GM18517 (cell line): Measurements from ENCODE around the gene CACNA2D4.

Experiments used
- ATAC-seq: cut with Tn5 transposase; IDR thresholded peaks from one replicate; pipeline ENCODE4 v1.9.1; 2021; ENCODE audit warnings: mild to moderate bottlenecking, moderate library complexity; ENCODE audit not compliant: unreplicated experiment

The CACNA2D4 gene

DNA sequence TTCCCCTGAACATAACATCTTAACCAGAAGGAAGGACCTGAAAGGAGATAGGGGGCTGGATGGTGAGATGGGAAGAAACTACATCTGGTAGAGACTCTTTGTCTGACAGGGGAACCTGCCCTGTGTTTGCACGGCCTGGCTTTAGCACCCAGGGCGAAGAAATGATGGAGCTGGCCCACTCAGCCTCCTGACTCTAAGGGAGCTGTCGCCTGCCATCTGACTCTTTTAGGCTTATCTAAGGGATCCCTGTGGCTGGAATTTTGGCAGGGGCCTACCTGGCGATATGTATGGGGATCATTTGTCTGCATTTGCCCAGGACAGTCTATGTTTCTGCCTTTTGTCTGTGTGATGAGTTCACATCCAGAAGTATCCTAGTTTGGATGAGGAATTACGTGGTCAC, 15.6 kb upstream of the CACNA2D4 start:
- no peak for ATAC-seq

DNA sequence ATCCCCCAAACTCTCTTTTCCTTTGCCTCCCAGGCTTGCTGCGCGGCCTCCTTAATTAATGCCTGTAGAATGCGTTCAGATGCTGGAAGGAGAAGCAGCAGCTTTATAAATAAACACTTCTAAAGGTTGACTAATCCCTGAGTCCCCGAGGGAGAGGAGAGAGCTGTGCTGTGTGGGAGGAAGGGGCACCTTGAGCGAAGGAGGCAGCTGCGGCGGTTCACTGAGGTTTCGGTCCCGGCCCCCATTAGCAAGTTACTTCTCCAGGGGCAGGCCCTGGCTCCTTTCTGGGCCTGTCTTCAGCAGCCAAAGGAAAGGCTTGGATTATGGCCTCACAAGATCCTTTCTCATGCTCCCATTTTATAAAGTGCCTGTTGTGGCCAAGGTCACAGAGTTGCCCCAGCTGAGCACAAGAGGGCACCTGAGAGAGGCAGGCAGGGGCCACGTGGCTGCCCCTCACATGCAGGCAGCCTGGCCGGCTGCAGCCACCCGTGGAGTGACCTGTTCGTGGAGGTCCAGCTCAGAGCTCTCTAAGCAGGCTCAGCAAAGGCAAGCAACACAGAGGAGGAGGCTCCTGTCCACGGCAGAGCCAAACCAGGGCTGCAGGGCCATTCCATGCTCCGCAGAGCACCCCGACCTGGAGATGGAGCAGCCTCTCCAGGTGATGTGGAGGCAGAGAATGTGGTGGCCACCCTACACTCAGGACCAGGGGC, 15.0 kb upstream of the CACNA2D4 start:
- peak; percentile 70 for ATAC-seq

DNA sequence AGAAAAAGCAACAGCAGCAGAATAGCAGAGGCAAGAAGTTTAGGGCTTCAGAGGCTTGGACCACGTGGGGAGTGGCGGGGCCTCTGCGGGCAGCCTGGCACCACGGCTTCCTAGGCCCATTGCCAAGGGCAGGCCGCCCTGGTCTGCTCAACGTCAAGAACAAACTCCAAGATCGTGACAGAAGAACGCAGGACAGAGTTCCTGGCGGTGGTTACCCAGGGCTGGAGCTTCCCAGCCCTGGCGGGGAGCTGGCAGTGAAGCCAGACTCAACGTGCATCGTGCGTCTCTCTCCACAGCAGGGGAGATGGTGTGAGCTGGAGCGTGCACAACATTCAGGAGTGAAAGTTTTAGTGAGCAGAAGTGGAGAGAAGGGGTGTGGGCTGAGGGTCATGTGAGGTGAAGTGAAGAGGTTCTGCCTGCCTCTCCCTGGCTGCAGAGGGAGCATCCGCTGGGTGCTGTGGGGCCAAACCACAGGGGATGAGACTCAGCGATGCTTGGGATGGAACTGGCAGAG, 13.9 kb upstream of the CACNA2D4 start:
- no peak for ATAC-seq

DNA sequence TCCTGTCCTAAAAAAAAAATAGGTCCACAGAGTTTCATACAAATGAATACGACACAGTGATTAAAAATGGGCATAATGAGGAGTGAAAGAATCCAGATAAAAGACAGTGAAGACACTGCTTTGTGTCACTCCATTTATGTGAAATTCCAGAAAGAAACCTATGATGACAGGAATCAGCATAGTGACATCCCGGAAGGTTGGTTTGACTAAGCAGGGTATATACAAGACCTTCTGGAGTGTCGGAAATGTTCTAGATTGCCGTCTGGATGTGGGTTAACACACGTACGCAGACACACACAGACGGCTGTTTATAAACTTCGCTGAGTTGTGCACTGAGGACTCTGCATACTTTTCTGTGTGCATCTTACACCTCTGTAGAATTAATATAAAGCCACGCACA, 13.2 kb upstream of the CACNA2D4 start:
- no peak for ATAC-seq

DNA sequence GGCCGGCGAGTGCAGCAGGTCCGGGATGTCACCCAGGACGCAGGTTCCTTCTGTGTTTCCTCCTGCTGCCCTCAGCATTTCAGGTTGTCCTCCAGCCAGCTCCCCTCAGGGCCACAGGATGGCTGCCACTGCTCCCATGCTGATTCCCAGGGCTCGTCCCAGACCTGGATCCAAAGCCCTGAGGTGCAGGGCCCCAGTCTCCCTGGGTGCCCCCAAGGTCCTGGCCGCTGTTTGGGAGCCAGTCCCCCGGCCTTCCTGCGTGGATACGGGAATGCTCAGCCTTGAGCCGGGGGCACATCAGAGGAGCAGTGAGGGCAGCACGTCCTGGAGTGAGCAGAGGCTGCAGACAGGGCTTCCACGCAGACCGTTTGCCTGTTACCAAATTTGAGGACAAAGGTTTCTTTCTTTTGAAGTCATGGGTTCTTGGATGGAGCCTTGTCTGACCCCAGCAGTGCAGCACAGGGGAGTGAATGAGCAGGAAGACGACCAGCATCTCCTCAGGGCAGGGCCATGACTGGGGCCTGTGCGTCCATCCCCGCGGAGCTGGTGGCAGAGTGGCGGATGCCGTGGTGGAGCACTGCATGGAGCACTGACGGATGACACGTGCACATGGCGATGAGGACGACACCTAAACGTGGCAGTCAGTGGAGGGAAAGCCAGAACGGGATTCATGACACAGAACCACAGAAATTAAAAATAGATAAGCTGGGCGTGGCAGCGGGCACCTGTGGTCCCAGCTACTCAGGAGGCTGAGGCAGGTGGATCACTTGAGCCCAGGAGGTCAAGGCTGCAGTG, 12.5 kb upstream of the CACNA2D4 start:
- no peak for ATAC-seq

DNA sequence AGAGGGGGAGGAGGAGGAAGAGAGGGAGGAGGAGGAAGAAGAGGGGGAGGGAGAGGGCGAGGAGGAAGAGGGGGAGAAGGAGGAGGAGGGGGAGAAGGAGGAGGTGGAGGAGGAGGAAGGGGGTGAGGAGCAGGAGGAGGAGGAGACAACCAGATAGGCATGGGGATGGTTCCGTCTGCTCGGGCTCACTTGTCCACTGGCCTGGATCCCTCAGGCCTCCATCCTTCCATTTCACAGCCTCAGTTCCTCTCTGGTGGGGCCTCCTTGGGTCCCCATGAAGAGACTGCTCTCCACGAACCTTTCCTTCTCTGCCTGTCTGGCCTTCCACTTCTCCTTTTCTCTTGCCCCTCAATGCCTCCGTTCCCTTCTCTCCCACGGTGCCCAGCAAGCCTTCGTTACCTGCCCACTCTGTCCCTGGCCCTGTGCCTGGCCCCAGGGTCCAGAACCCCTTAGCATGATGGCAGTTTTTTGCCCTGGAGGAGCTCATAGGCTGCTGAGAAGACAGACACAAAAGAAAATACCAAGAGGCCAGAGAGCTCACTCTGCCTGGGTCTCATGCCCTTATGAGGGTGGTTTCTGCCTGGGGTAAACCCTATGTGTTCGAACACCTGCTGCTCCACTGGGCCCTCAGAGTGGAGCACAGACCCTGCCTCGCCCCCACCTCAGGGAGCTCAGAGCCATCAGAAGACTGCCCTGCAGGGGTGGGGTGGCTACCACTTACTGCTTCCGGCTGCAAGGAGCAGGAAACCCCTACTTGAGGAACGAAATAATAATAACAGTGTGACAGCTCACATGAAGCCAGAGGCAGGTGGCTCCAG, 11.7 kb upstream of the CACNA2D4 start:
- ATAC-seq = no peak

DNA sequence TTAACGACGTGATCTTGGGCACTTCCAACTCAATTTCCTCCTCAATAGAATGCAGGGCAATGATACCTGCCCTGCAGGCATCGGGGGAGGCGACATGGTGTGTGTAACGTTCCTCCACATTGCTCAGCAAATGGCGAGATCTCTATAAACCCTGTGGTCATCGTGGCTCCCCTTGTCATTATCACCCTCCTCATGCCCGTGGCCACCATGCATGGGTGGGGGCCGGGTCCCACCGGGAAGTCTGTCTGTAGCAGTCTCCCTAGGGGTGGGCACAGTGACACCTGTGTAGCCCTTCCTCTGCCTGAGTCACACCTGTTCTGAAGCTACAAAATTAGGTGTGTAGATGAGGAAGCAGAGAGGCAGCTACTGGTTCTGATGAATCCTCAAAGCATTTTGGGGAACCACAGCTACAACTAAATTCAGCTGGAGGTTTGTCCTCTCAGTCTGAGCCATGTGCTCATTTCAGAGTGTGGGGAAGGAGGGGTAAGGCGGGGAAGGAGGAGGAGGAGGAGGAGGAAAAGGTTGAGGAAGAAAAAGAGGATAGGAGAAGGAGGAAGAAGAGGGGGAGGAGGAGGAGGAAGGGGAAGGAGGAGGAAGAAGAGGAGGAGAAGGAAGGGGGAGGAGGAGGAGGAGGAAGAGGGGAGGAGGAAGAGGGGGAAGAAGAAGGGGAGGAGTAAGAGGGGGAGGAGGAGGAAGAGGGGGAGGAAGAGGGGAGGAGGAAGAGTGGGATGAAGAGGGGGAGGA, 11.0 kb upstream of the CACNA2D4 start:
- ATAC-seq = no peak

DNA sequence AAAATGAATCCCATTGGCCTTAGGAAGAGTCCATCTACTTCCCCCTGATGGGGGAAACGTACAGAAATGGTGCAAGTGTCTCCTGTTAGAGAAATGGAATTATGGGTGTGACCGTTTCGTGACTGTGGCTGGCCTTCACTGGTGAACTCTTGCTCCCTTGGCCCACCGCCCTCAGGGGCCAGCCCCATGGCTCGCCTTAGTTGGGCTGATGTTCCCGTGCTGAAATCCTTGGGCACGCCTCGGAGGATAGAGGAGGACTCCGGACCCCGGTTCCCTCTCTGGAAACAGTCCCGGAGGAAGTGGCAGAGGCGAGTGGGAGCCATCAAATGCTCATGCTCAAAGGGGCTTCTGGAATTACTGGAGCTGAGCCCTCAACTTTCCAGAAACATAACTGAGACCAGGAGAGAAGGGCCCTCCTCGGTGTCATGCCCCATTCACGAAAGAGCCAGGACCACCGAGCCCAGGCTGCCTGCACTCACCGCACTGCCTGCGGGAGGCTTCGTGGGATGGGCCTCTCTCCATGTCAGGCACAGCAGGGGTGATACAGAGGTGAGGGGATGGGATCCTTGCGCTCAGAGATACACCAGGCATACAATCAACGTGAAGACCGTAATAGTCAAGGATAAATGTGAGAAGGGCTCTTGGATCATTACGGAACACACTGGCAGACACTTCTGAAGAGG, 10.1 kb upstream of the CACNA2D4 start:
- no peak for ATAC-seq

DNA sequence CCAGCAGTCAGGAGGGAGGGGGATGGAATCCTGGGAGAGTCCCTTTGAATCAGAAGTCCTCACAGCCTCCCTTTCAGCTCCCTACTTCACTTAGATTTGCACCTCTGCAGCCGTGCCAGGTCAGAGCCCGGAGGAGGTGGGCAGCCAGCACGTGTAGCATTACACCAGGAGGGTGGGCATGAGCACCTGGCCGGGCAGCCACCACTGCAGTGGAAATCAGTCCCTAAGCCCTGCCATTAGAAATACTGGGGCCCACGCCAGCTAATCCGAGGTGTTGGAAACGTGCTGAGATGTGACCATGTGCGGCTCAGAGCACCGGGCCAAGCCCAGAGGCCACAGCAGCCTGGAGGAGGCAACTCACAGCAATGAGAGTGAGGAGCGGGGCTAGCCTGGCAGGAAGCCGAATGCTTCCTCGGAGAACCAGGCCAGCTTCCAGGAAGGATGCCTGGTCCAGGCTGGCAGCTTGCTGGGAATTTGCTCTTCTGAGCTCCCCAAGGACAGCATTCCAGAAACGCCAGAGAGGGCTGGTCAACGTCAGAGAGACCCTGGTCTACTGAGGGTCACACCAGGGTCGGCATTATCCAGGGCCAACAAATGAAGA, 9.4 kb upstream of the CACNA2D4 start:
- no peak for ATAC-seq

DNA sequence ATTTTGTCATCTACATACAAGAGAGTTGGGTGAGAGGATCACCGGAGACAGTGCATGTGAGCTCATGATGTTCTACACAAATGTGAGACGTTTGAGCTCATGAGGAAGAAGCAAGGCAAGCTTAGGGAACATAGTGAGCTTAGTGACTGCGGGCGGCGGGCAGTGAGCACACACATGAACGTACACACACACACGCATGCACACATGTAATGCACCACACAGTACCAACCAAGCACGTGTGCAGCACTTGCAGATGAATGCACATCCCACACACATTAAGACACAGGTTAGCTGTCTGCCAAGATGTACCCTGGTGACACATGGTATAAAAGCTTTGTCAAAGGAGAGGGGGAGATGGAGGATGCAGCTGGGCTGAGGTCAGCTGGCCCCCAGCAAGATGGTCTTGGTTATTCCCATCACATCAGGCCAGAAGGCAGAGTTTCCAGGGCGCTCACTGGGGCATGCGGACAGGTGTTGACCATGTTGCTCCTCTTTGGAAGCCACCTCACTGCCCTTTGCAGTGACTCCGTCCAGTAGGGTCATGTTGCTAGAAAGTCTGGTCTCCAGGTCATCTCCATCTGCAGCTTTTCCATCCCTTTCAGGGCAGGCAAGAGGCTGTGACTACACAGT, 8.7 kb upstream of the CACNA2D4 start:
- no peak for ATAC-seq

DNA sequence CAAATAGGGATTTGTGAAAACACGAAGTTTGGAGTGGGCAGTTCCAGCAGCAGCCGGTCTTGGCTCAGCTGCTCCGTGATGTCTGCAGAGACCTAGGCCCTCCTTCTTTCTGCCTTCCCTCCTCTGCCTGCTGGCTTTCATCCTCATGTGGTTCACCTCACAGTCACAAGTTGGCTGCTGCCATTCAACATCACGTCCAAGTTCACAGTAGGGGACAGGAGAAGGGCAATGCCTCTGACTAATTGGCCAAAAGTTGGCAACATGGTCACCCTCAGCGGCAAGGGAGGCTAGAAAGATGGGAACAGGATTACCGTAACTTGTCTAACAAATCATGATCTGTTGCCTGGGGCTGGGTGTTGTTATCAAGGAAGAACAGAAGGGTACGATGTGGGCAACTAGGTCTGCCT, 7.8 kb upstream of the CACNA2D4 start:
- no peak for ATAC-seq

DNA sequence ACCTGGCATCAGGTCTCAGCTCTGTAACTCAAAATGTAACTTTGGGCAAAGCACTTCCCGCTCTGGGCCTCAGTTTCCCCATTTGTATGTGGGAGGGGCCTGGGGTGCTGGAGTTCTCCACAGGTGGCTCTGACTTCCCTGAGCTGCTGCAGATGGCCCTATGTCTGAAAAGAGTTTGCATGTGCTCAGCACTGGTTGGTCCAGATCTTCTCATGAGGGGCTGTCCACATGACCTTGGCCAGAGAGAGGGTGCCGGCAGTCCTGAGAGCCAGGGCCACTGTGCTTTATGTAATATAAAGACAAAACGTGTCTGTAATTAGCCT, 7.2 kb upstream of the CACNA2D4 start:
- no peak for ATAC-seq

DNA sequence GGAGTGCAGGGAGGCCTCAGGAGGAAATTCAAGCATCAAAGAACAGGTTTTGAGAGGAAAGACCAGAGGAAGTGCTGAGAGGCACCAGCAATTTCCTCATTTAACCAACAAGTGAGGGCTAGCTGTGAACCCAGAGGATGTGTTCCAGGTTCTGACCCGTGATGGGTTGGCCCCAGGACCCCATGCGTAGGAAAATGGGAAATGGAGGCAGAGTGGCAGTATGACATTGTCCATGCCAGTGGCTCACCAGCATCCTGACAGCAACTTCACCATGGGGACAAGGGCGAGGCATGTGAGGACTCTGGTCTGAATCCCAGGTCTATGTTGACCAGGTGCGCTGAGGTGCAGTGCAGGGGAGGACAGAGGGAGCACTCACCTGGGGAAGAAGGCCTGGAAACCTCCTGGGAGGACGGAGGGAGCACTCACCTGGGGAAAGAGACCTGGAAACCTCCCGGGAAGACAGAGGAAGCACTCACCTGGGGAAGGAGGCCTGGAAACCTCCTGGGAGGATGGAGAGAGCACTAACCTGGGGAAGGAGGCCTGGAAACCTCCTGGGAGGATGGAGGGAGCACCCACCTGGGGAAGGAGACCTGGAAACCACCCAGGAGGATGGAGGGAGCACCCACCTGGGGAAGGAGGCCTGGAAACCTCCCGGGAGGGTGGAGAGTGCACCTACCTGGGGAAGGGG, 6.7 kb upstream of the CACNA2D4 start:
- ATAC-seq = no peak

DNA sequence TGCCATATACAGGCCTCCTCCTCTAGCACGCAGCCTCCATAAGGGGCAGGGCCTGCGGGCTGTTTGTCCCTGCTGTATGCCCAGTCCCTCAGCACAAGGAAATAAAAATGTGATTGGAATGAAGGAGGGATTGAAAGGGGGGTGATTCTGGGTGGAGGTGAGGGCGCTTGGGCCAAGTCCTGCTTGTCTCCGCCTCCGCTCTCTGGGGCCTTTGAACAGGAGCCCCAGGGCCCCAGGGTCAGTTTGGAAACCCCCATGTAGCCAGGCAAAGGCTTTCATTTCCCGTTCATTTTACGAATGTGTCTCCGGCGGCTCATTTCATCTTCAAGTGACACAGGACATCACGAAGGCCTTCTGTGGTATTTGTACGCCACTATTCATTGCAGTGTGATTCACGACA, 4.5 kb upstream of the CACNA2D4 start:
- no peak for ATAC-seq

DNA sequence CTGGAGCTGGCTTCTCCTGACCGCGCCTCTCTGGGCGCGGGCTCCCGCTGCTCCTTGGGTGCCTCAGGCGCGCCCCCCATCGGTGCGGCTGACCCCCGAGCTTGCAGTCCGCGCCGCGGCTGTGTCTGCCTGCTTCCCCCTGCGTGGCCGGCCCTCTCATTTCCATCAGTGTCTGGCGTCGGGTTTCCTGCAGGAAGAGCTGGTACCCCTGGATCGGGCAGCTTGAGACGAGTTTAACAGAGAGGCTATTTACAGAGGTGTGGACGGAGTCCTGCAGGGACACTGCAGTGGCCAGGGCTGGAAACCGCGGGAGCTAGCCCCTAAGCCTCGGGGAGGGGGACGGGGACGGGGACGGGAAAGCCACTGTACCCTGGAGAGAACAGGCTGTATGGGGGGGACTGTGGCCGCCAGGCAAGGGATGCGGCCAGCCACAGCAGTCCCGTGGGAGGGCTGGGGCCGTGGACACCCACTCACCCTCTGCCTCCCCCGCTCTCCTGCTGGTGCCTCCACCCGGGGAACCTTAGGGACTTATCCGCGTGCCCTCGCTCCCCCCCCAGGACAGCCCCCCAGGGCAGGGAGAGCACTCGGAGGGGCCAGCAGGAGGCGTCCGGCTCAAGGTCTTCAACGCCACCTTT, 3.7 kb upstream of the CACNA2D4 start:
- no peak for ATAC-seq

DNA sequence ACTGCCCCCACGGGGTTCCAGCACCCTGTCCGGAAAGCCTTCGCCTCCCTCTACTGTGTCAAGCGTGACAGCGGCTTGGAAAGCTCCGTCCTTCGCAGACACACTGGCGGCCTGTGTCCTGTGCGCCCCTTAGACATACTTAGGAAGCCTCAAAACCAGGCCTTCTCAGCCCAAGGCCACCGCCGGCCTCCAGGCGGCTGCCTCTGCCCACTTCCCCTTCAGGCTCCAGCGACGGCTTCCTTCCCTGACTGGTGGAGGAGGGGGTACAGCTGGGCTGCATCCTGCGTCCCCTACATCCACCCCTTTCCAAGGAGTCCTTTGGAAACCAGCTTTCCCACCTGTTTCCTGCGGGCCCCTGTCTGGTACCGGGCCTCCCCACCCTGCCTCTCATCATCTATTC, 2.5 kb upstream of the CACNA2D4 start:
- no peak for ATAC-seq

DNA sequence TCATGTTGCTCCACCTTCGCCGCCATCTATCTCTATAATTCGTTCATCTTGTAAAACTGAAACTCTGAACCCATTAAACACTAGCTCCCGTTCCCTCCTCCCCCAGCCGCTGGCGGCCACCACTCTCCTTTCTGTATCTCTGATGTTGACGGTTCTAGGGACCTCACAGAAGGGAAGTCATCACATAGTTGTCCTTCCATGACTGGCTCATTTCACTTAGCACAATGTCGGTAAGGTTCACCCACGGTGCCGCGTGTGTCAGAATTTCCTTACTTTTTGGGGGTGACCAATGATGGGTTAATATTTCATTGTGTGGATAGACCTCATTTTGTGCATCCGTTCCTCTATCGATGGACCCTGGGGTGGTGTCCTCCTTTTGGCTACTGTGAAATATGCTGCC, 2.0 kb upstream of the CACNA2D4 start:
- ATAC-seq = no peak

DNA sequence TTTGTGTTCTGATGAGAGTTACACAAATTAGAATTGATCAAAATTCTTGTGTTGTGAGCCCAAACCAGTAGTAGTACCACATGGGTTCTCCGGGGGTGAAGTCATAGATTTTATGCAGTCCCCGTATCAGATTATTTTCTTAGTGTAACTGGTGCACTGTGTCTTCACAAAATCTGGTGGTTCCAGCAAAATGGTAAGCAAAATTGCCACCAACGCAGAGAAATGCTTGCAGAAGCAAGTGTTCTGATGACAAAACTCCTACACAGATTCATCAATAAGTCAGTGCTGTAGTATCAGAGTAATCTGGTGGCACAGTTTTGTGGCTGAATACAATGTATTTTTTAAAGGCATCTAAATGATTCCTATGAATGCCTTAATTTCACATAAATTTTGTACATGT, 1.3 kb upstream of the CACNA2D4 start:
- ATAC-seq = no peak
